ENCODE measurements around the gene PLCL2. TPM values are rescaled to one million over a fixed set of nuclear protein-coding genes. Genes with fewer than 3 reads are reported as not detected.

Gene PLCL2
- total RNA-seq, 1 experiment from 2014 or later, result 0.92 TPM

- DNase-seq (ENCODE audit: low spot score), result no peak
- no peaks in the 10 kb centered on the region for H3K9me3 ChIP-seq (ENCODE audit: low read depth, low read length, poor library complexity, severe bottlenecking)
- no peaks in the 10 kb centered on the region for H3K27me3 ChIP-seq (replicated peaks; ENCODE audit: insufficient read depth, low read depth, low read length, poor library complexity)
- no peaks in the 10 kb centered on the region for H3K4me1 ChIP-seq (ENCODE audit: insufficient read depth, low read length, poor library complexity, severe bottlenecking)
- no peak for TF ChIP-seq EZH2 (IDR thresholded peaks at IDR 0.05; ENCODE audit: borderline replicate concordance, low read depth, low read length, poor library complexity, severe bottlenecking)
- no peak for TF ChIP-seq CTCF (conservative IDR thresholded peaks at IDR 0.05; ENCODE audit: low read depth, low read length)
- ChIA-PET POLR2A (ENCODE audit: low non-redundant PET) (no interaction called here), CTCF (no interaction called here)
- intact Hi-C loops (cut with micrococcal nuclease; ENCODE audit: unreplicated experiment), result no loop called here
- no peaks in the 10 kb centered on the region for H3K36me3 ChIP-seq (ENCODE audit: insufficient read depth, low read length, poor library complexity, severe bottlenecking)
- H3K27ac ChIP-seq (ENCODE audit: low read depth, low read length, poor library complexity, severe bottlenecking), result no peak overlapping the region
- no peak overlapping the region for H3K4me3 ChIP-seq (ENCODE audit: low read depth, low read length, poor library complexity, severe bottlenecking)
- BruUV-seq (replicated peaks), result no TSS peak
These were observed 97.7 kb downstream of the PLCL2 start for GRCh38 chr3:16982460-16982859.

GRCh38 chr3:16985608-16986007 lies 100.9 kb downstream of the PLCL2 start:
- Histone ChIP-seq H3K36me3 (ENCODE audit: insufficient read depth, low read length, poor library complexity, severe bottlenecking) (no peaks in the 10 kb centered on the region), H3K4me1 (ENCODE audit: insufficient read depth, low read length, poor library complexity, severe bottlenecking) (no peaks in the 10 kb centered on the region), H3K27me3 (replicated peaks; ENCODE audit: insufficient read depth, low read depth, low read length, poor library complexity) (no peaks in the 10 kb centered on the region), H3K9me3 (ENCODE audit: low read depth, low read length, poor library complexity, severe bottlenecking) (no peaks in the 10 kb centered on the region), H3K4me3 (ENCODE audit: low read depth, low read length, poor library complexity, severe bottlenecking) (no peak overlapping the region), H3K27ac (ENCODE audit: low read depth, low read length, poor library complexity, severe bottlenecking) (no peak overlapping the region)
- BruUV-seq (replicated peaks), result no TSS peak
- ChIA-PET CTCF (no interaction called here), POLR2A (ENCODE audit: low non-redundant PET) (no interaction called here)
- DNase-seq (ENCODE audit: low spot score), result no peak
- TF ChIP-seq EZH2 (IDR thresholded peaks at IDR 0.05; ENCODE audit: borderline replicate concordance, low read depth, low read length, poor library complexity, severe bottlenecking), result no peak
- TF ChIP-seq CTCF (conservative IDR thresholded peaks at IDR 0.05; ENCODE audit: low read depth, low read length), result no peak
- intact Hi-C loops (cut with micrococcal nuclease; ENCODE audit: unreplicated experiment), result no loop called here

- no TSS peak for BruUV-seq (replicated peaks)
- ChIA-PET POLR2A (ENCODE audit: low non-redundant PET) (no interaction called here), CTCF (no interaction called here)
- intact Hi-C loops (cut with micrococcal nuclease; ENCODE audit: unreplicated experiment), result no loop called here
- H3K36me3 ChIP-seq (ENCODE audit: insufficient read depth, low read length, poor library complexity, severe bottlenecking), result no peaks in the 10 kb centered on the region
- H3K4me1 ChIP-seq (ENCODE audit: insufficient read depth, low read length, poor library complexity, severe bottlenecking), result no peaks in the 10 kb centered on the region
- no peaks in the 10 kb centered on the region for H3K9me3 ChIP-seq (ENCODE audit: low read depth, low read length, poor library complexity, severe bottlenecking)
- TF ChIP-seq CTCF (conservative IDR thresholded peaks at IDR 0.05; ENCODE audit: low read depth, low read length), result no peak
- no peak for TF ChIP-seq EZH2 (IDR thresholded peaks at IDR 0.05; ENCODE audit: borderline replicate concordance, low read depth, low read length, poor library complexity, severe bottlenecking)
- DNase-seq (ENCODE audit: low spot score), result no peak
- no peak overlapping the region for H3K4me3 ChIP-seq (ENCODE audit: low read depth, low read length, poor library complexity, severe bottlenecking)
- no peaks in the 10 kb centered on the region for H3K27me3 ChIP-seq (replicated peaks; ENCODE audit: insufficient read depth, low read depth, low read length, poor library complexity)
- H3K27ac ChIP-seq (ENCODE audit: low read depth, low read length, poor library complexity, severe bottlenecking), result no peak overlapping the region
These were observed 102.4 kb downstream of the PLCL2 start for GRCh38 chr3:16987141-16987540.
